ENCODE data around the gene SETD2. TPM values are rescaled to one million over a fixed set of nuclear protein-coding genes. Genes with fewer than 3 reads are reported as not detected.

SETD2 gene
- total RNA-seq, 1 donor from 2014 or later: 73.9 TPM

GRCh38 chr3:47104259-47104658, 59.7 kb downstream of the SETD2 start:
- no peak overlapping the region for H3K4me3 Mint-ChIP-seq (ENCODE audit: low read depth)
- H3K36me3 Mint-ChIP-seq (ENCODE audit: insufficient read depth): peaks cover 16% of the 10 kb centered on the region
- H3K9me3 Mint-ChIP-seq (ENCODE audit: low read depth): no peaks in the 10 kb centered on the region
- H3K27me3 Mint-ChIP-seq: no peaks in the 10 kb centered on the region
- H3K27ac Mint-ChIP-seq: no peak overlapping the region
- no peak for DNase-seq (ENCODE audit: low spot score, unreplicated experiment)
- peaks cover 12% of the 10 kb centered on the region for H3K4me1 Mint-ChIP-seq (ENCODE audit: low read depth)
- no peak for TF ChIP-seq CTCF (IDR thresholded peaks at IDR 0.05; ENCODE audit: unreplicated experiment)

GRCh38 chr3:47103619-47104018, 60.3 kb downstream of the SETD2 start:
- Mint-ChIP-seq H3K27me3 (no peaks in the 10 kb centered on the region), H3K4me3 (ENCODE audit: low read depth) (no peak overlapping the region), H3K9me3 (ENCODE audit: low read depth) (no peaks in the 10 kb centered on the region), H3K27ac (no peak overlapping the region), H3K36me3 (ENCODE audit: insufficient read depth) (peaks cover 16% of the 10 kb centered on the region), H3K4me1 (ENCODE audit: low read depth) (peaks cover 12% of the 10 kb centered on the region)
- no peak for DNase-seq (ENCODE audit: low spot score, unreplicated experiment)
- TF ChIP-seq CTCF (IDR thresholded peaks at IDR 0.05; ENCODE audit: unreplicated experiment): no peak

- TF ChIP-seq CTCF (IDR thresholded peaks at IDR 0.05; ENCODE audit: unreplicated experiment): no peak
- Mint-ChIP-seq H3K4me3 (ENCODE audit: low read depth) (no peak overlapping the region), H3K4me1 (ENCODE audit: low read depth) (peaks cover 12% of the 10 kb centered on the region), H3K27ac (peak overlapping the region; percentile 41), H3K27me3 (no peaks in the 10 kb centered on the region), H3K36me3 (ENCODE audit: insufficient read depth) (peaks cover 21% of the 10 kb centered on the region), H3K9me3 (ENCODE audit: low read depth) (no peaks in the 10 kb centered on the region)
- DNase-seq (ENCODE audit: low spot score, unreplicated experiment): no peak
Measured at GRCh38 chr3:47102081-47102600, 61.8 kb downstream of the SETD2 start.

GRCh38 chr3:47098910-47099309, 65.0 kb downstream of the SETD2 start:
- no peak for TF ChIP-seq CTCF (IDR thresholded peaks at IDR 0.05; ENCODE audit: unreplicated experiment)
- Mint-ChIP-seq H3K4me1 (ENCODE audit: low read depth) (peaks cover 12% of the 10 kb centered on the region), H3K36me3 (ENCODE audit: insufficient read depth) (peaks cover 22% of the 10 kb centered on the region), H3K4me3 (ENCODE audit: low read depth) (no peak overlapping the region), H3K9me3 (ENCODE audit: low read depth) (no peaks in the 10 kb centered on the region), H3K27ac (no peak overlapping the region), H3K27me3 (no peaks in the 10 kb centered on the region)
- DNase-seq (ENCODE audit: low spot score, unreplicated experiment): no peak

- DNase-seq (ENCODE audit: low spot score, unreplicated experiment): no peak
- no peaks in the 10 kb centered on the region for H3K27me3 Mint-ChIP-seq
- no peak overlapping the region for H3K4me3 Mint-ChIP-seq (ENCODE audit: low read depth)
- H3K27ac Mint-ChIP-seq: peak overlapping the region; percentile 31
- no peak for TF ChIP-seq CTCF (IDR thresholded peaks at IDR 0.05; ENCODE audit: unreplicated experiment)
- peaks cover 22% of the 10 kb centered on the region for H3K36me3 Mint-ChIP-seq (ENCODE audit: insufficient read depth)
- H3K4me1 Mint-ChIP-seq (ENCODE audit: low read depth): peaks cover 8% of the 10 kb centered on the region
- no peaks in the 10 kb centered on the region for H3K9me3 Mint-ChIP-seq (ENCODE audit: low read depth)
Measured at GRCh38 chr3:47097864-47098263, 66.0 kb downstream of the SETD2 start.
